ENCODE data around the gene METAP1D. TPM values are rescaled to one million over a fixed set of nuclear protein-coding genes. Genes with fewer than 3 reads are reported as not detected.

METAP1D gene
- total and polyA plus RNA-seq, 2 donors (not counting 3 experiments of a cell fraction or from before 2014, with no cell fraction given) = 4.2 to 8.1 TPM

- Histone ChIP-seq H3K4me1 (ENCODE audit: control insufficient read depth, extremely low read depth, insufficient read depth, low read length) (no peaks in the 10 kb centered on the region), H3K27ac (ENCODE audit: insufficient read depth, low read depth, low read length) (no peak overlapping the region), H3K9me1 (replicated peaks; ENCODE audit: control insufficient read depth, extremely low read depth, insufficient read depth, low read length) (no peaks in the 10 kb centered on the region), H3K79me2 (ENCODE audit: control insufficient read depth, insufficient read depth, low read length) (no peaks in the 10 kb centered on the region), H3K36me3 (ENCODE audit: control insufficient read depth in 2 of 2, extremely low read depth in 1 of 2, insufficient read depth in 2 of 2, low read length in 2 of 2) (no peaks in the 10 kb centered on the region), H4K20me1 (replicated peaks; ENCODE audit: control insufficient read depth, extremely low read depth, insufficient read depth, low read length) (no peaks in the 10 kb centered on the region), H2AFZ (ENCODE audit: low read depth, low read length) (no peak overlapping the region), H3K9ac (replicated peaks; ENCODE audit: extremely low read depth, insufficient read depth, low read length) (no peak overlapping the region), H3K27me3 (ENCODE audit: control insufficient read depth in 2 of 2, insufficient read depth in 2 of 2, low read length in 2 of 2) (no peaks in the 10 kb centered on the region), H3K9me3 (replicated peaks; ENCODE audit: control insufficient read depth, insufficient read depth, low read length) (no peaks in the 10 kb centered on the region), H3K4me3 (replicated peaks in 1 of 3; ENCODE audit: insufficient read depth in 1 of 3, low read depth in 1 of 3, low read length in 3 of 3) (no peak overlapping the region), H3K4me2 (ENCODE audit: insufficient read depth, low read length) (no peak overlapping the region)
- CTCF ChIA-PET = interaction anchor here (1.0 to 1.4 kb wide), 2 partner anchors 146 to 171 kb away, joined by 3 to 4 read pairs; partner anchors contain the start of gene DLX2
- FAIRE-seq = no peak
- POLR2A ChIA-PET = no interaction called here
- intact Hi-C loops (cut with micrococcal nuclease) (no loop called here), dilution Hi-C loops (cut with MboI; ENCODE audit: extremely low pct_ligation_motif_present, low sequenced_read_pairs) (no loop called here)
- TF ChIP-seq CTCF (IDR thresholded peaks at IDR 0.05; ENCODE audit: extremely low read depth in 1 of 2, insufficient read depth in 1 of 2, low read depth in 1 of 2, low read length in 2 of 2) = no peak
- TF ChIP-seq POLR2A (IDR thresholded peaks at IDR 0.05; ENCODE audit: low read depth, low read length) = no peak
- TF ChIP-seq MYC (IDR thresholded peaks at IDR 0.05; ENCODE audit: low read depth, low read length) = no peak
- TF ChIP-seq FOS (IDR thresholded peaks at IDR 0.05; ENCODE audit: borderline replicate concordance, insufficient read depth, low read length) = no peak
- TF ChIP-seq POLR2AphosphoS5 (IDR thresholded peaks at IDR 0.05; ENCODE audit: insufficient read depth, low read depth, low read length) = no peak
- TF ChIP-seq EZH2 (IDR thresholded peaks at IDR 0.05; ENCODE audit: borderline replicate concordance, low read depth, low read length, severe bottlenecking) = no peak
- TF ChIP-seq JUN (IDR thresholded peaks at IDR 0.05; ENCODE audit: borderline replicate concordance, insufficient read depth, insufficient read length, low read depth) = no peak
- TF ChIP-seq GATA2 (IDR thresholded peaks at IDR 0.05; ENCODE audit: insufficient read depth, insufficient read length, low read depth, low read length) = no peak
- no peak for TF ChIP-seq MAX (IDR thresholded peaks at IDR 0.05; ENCODE audit: insufficient read depth, insufficient read length)
- no TSS peak for BruUV-seq (replicated peaks)
- no peak for DNase-seq (ENCODE audit: low read depth, low spot score)
These were observed 43.5 kb upstream of the METAP1D start for GRCh38 chr2:171956135-171956825.

Data from endothelial cell of umbilical vein (primary cell).